Bronchial epithelial cell (primary cell): ENCODE results near the gene KRTAP9-8. TPM values are rescaled to one million over a fixed set of nuclear protein-coding genes. Genes with fewer than 3 reads are reported as not detected.
A peak's percentile ranks its signal among the peaks of the same experiment; 100 is the strongest.
"Not testable (repeated sequence)": the region's sequence is repeated elsewhere in the genome, so short reads cannot be mapped to it uniquely, and the experiment has no call there.

Experiments
- DNase-seq: peaks from one replicate; pipeline ENCODE4 v3.0.0-alpha.2; 2010; ENCODE audit warnings: low read depth
- FAIRE-seq: peaks from 2 replicates; lab custom pipeline; 2011; peaks lifted over from hg19 to GRCh38; lab: Jason Lieb, UNC
- H3K27me3 ChIP-seq: 2 replicates; pipeline ENCODE4 v1.5.1; 2011; ENCODE audit warnings: low read length; ENCODE audit not compliant: control insufficient read depth, insufficient read depth
- H3K36me3 ChIP-seq: 2 replicates; pipeline ENCODE4 v1.5.1; 2011; ENCODE audit warnings: low read length; ENCODE audit not compliant: control insufficient read depth, insufficient read depth
- H3K4me3 ChIP-seq: 2 replicates; pipeline ENCODE4 v1.5.1; 2011; ENCODE audit warnings: mild to moderate bottlenecking, low read depth, low read length, control low read depth
- total RNA-seq: library from RNA; depleted of rRNA; stranded (reverse); fragments of >200 nt; gene quantifications from 2 replicates; pipeline ENCODE4 v1.2.1, GENCODE V29; 2014
- TF ChIP-seq, protein P1 (sequence below): IDR thresholded peaks from 2 replicates; pipeline ENCODE4 v1.5.1; 2011; ENCODE audit warnings: mild to moderate bottlenecking, moderate library complexity, low read length, control low read depth, inconsistent platforms; ENCODE audit not compliant: insufficient read depth, severe bottlenecking

KRTAP9-8 gene
- total RNA-seq, 1 donor from 2014 or later = not detected

DNA sequence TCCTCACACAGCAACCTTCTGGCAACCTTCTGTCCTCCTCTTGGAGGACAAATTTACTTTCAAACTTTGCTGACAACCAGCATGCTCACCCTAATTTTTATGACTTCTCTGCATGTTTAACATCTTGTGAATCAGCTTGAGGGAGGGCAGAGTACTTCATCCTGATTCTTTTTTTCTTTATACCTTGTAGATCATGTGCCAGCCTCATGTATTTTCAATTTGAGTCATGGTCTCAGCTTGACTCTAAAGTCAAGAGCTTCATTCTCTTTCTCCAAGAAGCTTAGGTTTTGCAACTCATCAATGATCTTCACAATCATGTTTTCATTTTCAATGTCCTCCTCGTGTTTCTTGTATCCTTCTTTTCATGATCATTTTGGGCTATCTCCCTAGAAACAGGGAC is 34.1 kb downstream of the KRTAP9-8 start:
- no peak for FAIRE-seq
- H3K36me3 ChIP-seq = no peaks in the 10 kb centered on the region
- DNase-seq = no peak
- TF ChIP-seq, protein P1, sequence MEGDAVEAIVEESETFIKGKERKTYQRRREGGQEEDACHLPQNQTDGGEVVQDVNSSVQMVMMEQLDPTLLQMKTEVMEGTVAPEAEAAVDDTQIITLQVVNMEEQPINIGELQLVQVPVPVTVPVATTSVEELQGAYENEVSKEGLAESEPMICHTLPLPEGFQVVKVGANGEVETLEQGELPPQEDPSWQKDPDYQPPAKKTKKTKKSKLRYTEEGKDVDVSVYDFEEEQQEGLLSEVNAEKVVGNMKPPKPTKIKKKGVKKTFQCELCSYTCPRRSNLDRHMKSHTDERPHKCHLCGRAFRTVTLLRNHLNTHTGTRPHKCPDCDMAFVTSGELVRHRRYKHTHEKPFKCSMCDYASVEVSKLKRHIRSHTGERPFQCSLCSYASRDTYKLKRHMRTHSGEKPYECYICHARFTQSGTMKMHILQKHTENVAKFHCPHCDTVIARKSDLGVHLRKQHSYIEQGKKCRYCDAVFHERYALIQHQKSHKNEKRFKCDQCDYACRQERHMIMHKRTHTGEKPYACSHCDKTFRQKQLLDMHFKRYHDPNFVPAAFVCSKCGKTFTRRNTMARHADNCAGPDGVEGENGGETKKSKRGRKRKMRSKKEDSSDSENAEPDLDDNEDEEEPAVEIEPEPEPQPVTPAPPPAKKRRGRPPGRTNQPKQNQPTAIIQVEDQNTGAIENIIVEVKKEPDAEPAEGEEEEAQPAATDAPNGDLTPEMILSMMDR = no peak
- no peaks in the 10 kb centered on the region for H3K27me3 ChIP-seq
- H3K4me3 ChIP-seq = no peak overlapping the region

DNA sequence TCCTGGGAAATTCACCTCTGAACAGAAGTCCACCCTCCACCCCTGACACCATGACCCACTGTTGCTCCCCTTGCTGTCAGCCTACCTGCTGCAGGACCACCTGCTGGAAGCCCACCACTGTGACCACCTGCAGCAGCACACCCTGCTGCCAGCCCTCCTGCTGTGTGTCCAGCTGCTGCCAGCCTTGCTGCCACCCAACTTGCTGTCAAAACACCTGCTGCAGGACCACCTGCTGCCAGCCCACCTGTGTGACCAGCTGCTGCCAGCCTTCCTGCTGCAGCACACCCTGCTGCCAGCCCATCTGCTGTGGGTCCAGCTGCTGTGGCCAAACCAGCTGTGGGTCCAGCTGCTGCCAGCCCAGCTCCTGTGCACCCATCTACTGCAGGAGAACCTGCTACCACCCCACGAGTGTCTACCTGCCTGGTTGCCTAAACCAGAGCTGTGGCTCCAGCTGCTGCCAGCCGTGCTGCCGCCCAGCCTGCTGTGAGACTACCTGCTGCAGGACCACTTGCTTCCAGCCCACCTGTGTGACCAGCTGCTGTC is 37.9 kb downstream of the KRTAP9-8 start, which contains the start of gene KRTAP9-7:
TSS of gene KRTAP9-7 (plus strand) at position 51 of the 543 bp plus-strand sequence. CDS start at position 51, 0 bp downstream.
- H3K27me3 ChIP-seq, FAIRE-seq, H3K36me3 ChIP-seq, H3K4me3 ChIP-seq, DNase-seq: not testable (repeated sequence)

DNA sequence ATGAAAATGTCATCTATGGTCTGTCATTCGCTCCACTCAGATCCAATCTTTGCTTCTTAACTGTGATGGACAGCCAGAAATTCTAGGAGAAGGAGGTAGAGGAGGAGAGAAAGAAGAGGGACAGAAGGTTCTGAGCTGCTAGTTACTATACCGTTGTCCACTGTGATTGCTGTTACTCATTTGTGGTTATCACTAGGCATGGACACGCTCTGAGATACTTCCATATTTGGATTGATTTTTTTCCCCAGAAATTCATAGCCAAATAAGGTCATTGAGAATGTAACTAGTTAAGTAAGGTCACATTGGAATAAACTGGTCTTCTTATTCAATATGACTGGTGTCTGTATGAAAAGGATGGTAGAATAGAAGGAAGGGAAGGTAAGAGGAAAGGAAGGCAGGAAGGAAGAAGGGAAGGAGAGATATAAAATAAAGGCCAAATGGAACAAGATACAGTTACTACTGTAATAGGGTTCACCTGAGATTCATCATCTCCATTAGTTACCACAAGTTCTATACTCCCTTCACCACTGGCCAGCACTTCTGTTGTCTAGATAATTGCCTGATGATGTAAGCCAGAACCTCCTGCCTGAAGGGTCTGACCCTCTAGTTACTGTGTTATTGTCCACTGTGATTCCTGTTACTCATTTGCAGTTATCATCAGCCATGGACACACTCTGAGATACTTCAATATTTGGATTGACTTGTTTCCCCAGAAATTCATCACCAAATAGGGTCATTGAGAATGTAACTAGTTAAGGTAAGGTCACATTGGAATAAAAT is 40.6 kb downstream of the KRTAP9-8 start:
- Histone ChIP-seq H3K4me3 (no peak overlapping the region), H3K36me3 (no peaks in the 10 kb centered on the region), H3K27me3 (no peaks in the 10 kb centered on the region)
- DNase-seq (no peak), FAIRE-seq (peak; percentile 13)
- TF ChIP-seq, protein P1 = no peak

DNA sequence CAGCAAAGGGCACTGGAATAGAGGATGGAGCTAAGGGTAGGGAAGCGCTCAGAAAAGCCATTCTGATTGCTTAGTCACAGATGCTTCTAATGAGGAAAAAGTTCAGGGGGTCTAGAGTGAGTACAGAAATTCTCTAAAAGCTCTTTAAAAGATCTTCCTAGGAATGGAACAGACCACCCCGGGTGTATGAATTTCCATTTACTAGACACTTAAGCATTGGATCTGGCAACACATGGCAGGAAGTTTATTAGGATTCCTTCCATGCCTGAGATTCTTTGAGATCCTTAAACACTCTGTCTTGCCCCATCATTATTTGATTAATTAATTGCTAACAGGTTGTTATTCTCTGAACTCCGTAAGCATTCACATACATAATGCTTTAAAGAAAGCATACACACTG is 46.2 kb downstream of the KRTAP9-8 start:
- FAIRE-seq = no peak
- no peaks in the 10 kb centered on the region for H3K36me3 ChIP-seq

DNA sequence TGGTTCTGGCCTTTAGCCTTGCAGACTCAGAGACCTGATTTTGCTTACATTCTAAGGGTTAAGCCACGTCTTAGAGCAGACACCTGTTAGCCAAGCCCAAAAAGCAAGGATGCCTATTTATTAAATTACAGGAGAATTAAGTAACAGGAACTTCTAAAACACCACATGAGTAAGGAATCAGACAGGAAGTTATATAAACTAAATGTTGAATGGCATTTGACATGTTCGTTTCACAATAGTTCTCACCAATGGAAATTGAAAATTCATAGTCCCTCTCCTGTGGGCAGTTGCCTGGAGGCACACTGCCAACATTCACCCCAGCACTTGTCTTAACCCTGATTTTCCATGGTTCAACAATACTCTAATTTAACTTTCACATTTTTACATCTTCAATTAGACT is 46.7 kb downstream of the KRTAP9-8 start:
- no peaks in the 10 kb centered on the region for H3K36me3 ChIP-seq
- DNase-seq (peak; percentile 28), FAIRE-seq (no peak)
- TF ChIP-seq, protein P1 = no peak
- no peaks in the 10 kb centered on the region for H3K27me3 ChIP-seq
- H3K4me3 ChIP-seq = no peak overlapping the region

More for the DNA sequence above, 46.2 kb downstream of the KRTAP9-8 start:
- no peak overlapping the region for H3K4me3 ChIP-seq
- no peaks in the 10 kb centered on the region for H3K27me3 ChIP-seq
- DNase-seq = no peak
- TF ChIP-seq, protein P1 = no peak

DNA sequence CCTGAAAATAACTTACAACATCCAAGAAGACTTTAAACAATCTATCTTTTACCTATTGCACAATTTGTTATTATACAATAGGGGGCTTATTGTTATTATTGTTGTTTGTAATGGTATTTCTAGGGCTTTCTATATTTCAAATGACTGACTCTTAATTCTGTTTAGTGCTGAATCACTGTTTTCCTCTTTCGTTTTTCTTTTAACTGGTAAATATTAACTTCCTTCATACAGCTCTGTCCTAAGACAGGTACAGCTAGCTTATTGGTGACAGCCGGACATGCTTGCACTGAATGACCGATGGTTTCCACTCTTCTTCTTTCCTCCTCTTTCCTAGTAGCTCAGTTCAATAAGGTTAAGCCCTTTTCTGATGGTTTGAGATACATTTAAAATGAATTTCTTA is 49.3 kb downstream of the KRTAP9-8 start:
- TF ChIP-seq, protein P1 = no peak
- no peaks in the 10 kb centered on the region for H3K27me3 ChIP-seq
- H3K36me3 ChIP-seq = no peaks in the 10 kb centered on the region
- DNase-seq = no peak
- FAIRE-seq = no peak
- H3K4me3 ChIP-seq = no peak overlapping the region
